ENCODE results near the gene GRM3.
A peak's percentile ranks its signal among the peaks of the same experiment; 100 is the strongest.

GRM3 gene

DNA sequence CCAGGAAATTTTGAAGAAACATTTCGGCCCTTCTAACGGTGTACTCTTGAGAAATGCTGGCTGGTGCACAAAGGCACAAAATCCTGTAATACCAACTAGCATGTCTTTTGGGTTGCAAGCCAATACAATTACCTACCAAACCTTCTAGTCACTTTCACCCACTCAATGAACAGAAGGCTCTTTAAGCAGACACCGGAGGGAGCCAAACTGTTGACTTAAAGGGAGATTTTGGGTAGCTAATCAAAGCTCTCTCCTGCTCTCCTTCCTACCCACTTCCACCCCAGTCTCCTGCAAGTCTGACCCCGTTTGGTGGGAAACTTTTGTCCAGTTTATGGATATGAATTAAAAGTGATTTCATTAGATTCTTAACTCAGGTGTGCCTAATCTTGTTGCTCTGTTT, 24.0 kb downstream of the GRM3 start:
- peak; percentile 50 for DNase-seq
- no peaks in the 10 kb centered on the region for H3K27me3 ChIP-seq (ENCODE audit: insufficient read depth, low read depth, severe bottlenecking)
- no peak overlapping the region for H3K4me3 ChIP-seq (ENCODE audit: low read depth, low read length)
- H3K36me3 ChIP-seq = no peaks in the 10 kb centered on the region
- H3K27ac ChIP-seq = no peak overlapping the region
- H3K9me3 ChIP-seq (ENCODE audit: severe bottlenecking) = no peaks in the 10 kb centered on the region
- TF ChIP-seq, protein P1, sequence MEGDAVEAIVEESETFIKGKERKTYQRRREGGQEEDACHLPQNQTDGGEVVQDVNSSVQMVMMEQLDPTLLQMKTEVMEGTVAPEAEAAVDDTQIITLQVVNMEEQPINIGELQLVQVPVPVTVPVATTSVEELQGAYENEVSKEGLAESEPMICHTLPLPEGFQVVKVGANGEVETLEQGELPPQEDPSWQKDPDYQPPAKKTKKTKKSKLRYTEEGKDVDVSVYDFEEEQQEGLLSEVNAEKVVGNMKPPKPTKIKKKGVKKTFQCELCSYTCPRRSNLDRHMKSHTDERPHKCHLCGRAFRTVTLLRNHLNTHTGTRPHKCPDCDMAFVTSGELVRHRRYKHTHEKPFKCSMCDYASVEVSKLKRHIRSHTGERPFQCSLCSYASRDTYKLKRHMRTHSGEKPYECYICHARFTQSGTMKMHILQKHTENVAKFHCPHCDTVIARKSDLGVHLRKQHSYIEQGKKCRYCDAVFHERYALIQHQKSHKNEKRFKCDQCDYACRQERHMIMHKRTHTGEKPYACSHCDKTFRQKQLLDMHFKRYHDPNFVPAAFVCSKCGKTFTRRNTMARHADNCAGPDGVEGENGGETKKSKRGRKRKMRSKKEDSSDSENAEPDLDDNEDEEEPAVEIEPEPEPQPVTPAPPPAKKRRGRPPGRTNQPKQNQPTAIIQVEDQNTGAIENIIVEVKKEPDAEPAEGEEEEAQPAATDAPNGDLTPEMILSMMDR (IDR thresholded peaks at IDR 0.05; ENCODE audit: low read depth, low read length) = peak; percentile 53

DNA sequence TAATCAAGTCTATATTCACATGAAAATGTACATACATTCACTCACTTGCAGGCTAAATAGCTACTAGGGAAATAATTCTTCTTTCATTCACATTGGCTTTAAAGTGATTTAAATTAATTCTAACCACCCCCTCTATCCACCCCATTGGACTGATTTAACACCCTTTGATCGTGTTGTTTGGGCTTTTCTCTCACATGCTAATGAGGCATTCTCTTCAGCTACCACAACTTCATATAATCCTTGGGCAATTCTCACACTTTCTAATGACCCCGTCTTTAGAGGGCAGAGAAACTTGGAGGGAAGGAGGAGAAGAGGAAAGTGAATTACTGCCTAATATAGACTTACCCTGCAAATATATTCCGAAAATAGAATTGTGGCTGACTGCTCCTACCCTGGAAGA, 24.6 kb downstream of the GRM3 start:
- Histone ChIP-seq H3K4me3 (ENCODE audit: low read depth, low read length) (no peak overlapping the region), H3K27ac (no peak overlapping the region), H3K27me3 (ENCODE audit: insufficient read depth, low read depth, severe bottlenecking) (no peaks in the 10 kb centered on the region), H3K9me3 (ENCODE audit: severe bottlenecking) (no peaks in the 10 kb centered on the region), H3K36me3 (no peaks in the 10 kb centered on the region)
- TF ChIP-seq, protein P1 (IDR thresholded peaks at IDR 0.05; ENCODE audit: low read depth, low read length) = no peak
- no peak for DNase-seq

DNA sequence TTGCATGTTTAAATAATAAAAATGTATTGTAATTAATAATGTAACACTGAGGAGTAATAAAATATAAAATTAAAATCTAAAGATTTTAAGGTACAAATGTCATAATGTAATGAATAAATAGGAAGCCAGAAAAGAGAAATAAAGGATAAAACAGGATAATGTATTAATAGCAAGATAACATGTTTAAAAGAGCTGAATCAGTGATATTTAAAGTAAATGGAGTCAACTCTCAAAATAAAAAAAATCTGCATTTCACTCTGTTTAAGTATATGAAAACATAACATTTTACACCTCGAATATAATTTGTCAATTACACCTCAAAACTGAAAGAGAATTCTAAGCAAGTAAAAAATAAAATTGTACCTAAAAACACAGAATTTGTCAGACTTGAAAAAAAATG, 44.1 kb downstream of the GRM3 start:
- H3K9me3 ChIP-seq (ENCODE audit: severe bottlenecking) = no peaks in the 10 kb centered on the region
- H3K27me3 ChIP-seq (ENCODE audit: insufficient read depth, low read depth, severe bottlenecking) = no peaks in the 10 kb centered on the region
- H3K27ac ChIP-seq = no peak overlapping the region
- DNase-seq = no peak
- TF ChIP-seq, protein P1 (IDR thresholded peaks at IDR 0.05; ENCODE audit: low read depth, low read length) = no peak
- no peaks in the 10 kb centered on the region for H3K36me3 ChIP-seq
- no peak overlapping the region for H3K4me3 ChIP-seq (ENCODE audit: low read depth, low read length)

DNA sequence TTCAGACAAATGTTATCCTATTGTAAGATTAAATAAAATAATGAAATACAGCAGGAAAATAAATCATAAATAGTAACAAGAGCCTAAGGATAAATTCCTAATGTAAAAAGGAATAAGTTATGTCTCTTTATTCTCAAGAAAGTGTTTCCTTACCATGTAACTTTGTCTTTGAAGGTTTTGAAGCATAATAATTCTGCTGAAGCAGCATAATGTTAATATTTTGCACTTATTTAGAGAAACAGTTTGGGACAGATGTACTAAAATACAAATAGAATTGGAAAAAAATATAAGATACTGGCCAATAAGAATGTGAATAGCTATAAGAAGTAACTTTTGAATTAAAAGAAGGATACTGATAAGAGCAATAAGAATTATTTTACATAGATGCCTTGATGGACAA, 45.7 kb downstream of the GRM3 start:
- no peaks in the 10 kb centered on the region for H3K9me3 ChIP-seq (ENCODE audit: severe bottlenecking)
- H3K27ac ChIP-seq = no peak overlapping the region
- TF ChIP-seq, protein P1 (IDR thresholded peaks at IDR 0.05; ENCODE audit: low read depth, low read length) = no peak
- no peak overlapping the region for H3K4me3 ChIP-seq (ENCODE audit: low read depth, low read length)
- H3K27me3 ChIP-seq (ENCODE audit: insufficient read depth, low read depth, severe bottlenecking) = no peaks in the 10 kb centered on the region
- DNase-seq = no peak
- H3K36me3 ChIP-seq = no peaks in the 10 kb centered on the region

DNA sequence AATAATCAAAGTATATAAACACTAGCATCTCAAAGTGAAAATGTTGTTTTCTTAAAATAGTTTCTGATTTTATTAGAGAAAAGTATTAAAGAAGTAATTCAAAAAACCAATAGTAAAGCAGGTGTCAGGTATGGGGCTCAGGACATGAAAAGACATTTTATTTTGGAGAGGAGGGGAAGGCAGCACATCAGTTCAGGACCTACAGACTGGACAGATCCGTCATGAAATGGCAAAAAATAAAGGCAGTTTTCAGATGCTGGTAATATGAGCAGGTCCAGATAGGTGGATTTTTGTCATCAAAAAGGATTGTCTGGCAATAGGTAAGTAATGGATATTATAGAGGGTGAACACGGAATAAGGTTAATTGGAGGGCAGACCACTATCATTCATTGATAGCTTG, 49.0 kb downstream of the GRM3 start:
- TF ChIP-seq, protein P1 (IDR thresholded peaks at IDR 0.05; ENCODE audit: low read depth, low read length) = no peak
- DNase-seq = no peak
- Histone ChIP-seq H3K36me3 (no peaks in the 10 kb centered on the region), H3K9me3 (ENCODE audit: severe bottlenecking) (no peaks in the 10 kb centered on the region), H3K27me3 (ENCODE audit: insufficient read depth, low read depth, severe bottlenecking) (no peaks in the 10 kb centered on the region), H3K27ac (no peak overlapping the region), H3K4me3 (ENCODE audit: low read depth, low read length) (no peak overlapping the region)

DNA sequence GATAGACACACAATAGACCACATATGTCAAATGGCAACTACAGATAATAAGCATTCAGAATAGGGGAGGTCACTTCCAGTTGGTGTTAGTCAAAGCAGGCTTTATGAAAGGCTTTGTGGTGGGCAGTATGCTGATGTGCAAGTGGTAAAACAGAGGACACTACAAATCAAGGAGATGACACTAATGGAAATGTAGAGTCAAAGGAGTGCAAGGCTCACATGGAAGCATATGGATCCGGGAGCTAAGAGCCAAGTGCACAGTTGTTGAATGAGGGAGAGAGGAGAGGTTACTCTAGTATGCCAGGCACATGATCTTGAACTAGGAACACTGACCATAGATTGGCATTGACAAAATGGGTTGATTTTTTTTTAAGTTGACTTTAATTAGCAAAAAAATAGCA, 62.7 kb downstream of the GRM3 start:
- TF ChIP-seq, protein P1 (IDR thresholded peaks at IDR 0.05; ENCODE audit: low read depth, low read length) = no peak
- no peak overlapping the region for H3K27ac ChIP-seq
- no peaks in the 10 kb centered on the region for H3K27me3 ChIP-seq (ENCODE audit: insufficient read depth, low read depth, severe bottlenecking)
- no peak for DNase-seq
- H3K36me3 ChIP-seq = no peaks in the 10 kb centered on the region
- no peak overlapping the region for H3K4me3 ChIP-seq (ENCODE audit: low read depth, low read length)
- H3K9me3 ChIP-seq (ENCODE audit: severe bottlenecking) = no peaks in the 10 kb centered on the region
